Endothelial cell of umbilical vein (primary cell): Measurements from ENCODE around the gene CAT. TPM values are rescaled to one million over a fixed set of nuclear protein-coding genes. Genes with fewer than 3 reads are reported as not detected.

Experiments
- BruUV-seq: library from RNA; stranded (reverse); fragments of 400-500 nt; replicated peaks from 2 replicates; lab custom pipeline; 2021; lab: Mats Ljungman, UMichigan
- CTCF ChIA-PET: fragments of 300-600, 350-600 bp; sonication (Branson Sonifier 250); formaldehyde crosslinking; loops from one replicate; lab custom pipeline; 2021; ENCODE audit warnings: antibody characterized with exemption, inconsistent platforms; lab: Charles Lee
- POLR2A ChIA-PET: fragments of 300-600, 350-600 bp; sonication (Branson Sonifier 250); formaldehyde crosslinking; loops from one replicate; lab custom pipeline; 2021; ENCODE audit warnings: antibody characterized with exemption, inconsistent platforms; lab: Charles Lee
- DNase-seq: peaks from one replicate; pipeline ENCODE4 v3.0.0-alpha.2; 2011; ENCODE audit warnings: low read depth, low spot score
- FAIRE-seq: peaks from 2 replicates; lab custom pipeline; 2011; peaks lifted over from hg19 to GRCh38; lab: Jason Lieb, UNC
- H2AFZ ChIP-seq: 2 replicates; pipeline ENCODE4 v1.6.0; 2012; ENCODE audit warnings: low read depth, low read length, control low read depth, inconsistent platforms
- H3K27ac ChIP-seq: 2 replicates; pipeline ENCODE4 v1.5.1; 2011; ENCODE audit warnings: low read depth, mild to moderate bottlenecking, control low read depth, low read length, moderate library complexity; ENCODE audit not compliant: insufficient read depth
- H3K27me3 ChIP-seq, 2 experiments: 2 replicates each; pipeline versions ENCODE4 v1.6.0 to v1.6.1; 2011; ENCODE audit warnings: low read length in 2 of 2, mixed read lengths in 1 of 2; ENCODE audit not compliant: control insufficient read depth in 2 of 2, insufficient read depth in 2 of 2
- H3K36me3 ChIP-seq, 2 experiments: 2 replicates in 1 of 2; 3 replicates in 1 of 2; pipeline ENCODE4 v1.5.1; 2011; ENCODE audit warnings: low read length in 2 of 2, mild to moderate bottlenecking in 1 of 2, moderate library complexity in 1 of 2; ENCODE audit not compliant: control insufficient read depth in 2 of 2, insufficient read depth in 2 of 2; ENCODE audit errors: extremely low read depth in 1 of 2
- H3K4me1 ChIP-seq: 3 replicates; pipeline ENCODE4 v1.5.1; 2011; ENCODE audit warnings: mild to moderate bottlenecking, low read length; ENCODE audit not compliant: control insufficient read depth, insufficient read depth; ENCODE audit errors: extremely low read depth
- H3K4me2 ChIP-seq: 2 replicates; pipeline ENCODE4 v1.6.1; 2011; ENCODE audit warnings: low read length, control low read depth, mixed read lengths; ENCODE audit not compliant: insufficient read depth
- H3K4me3 ChIP-seq, 3 experiments: fragments of 200-600 bp in 1 of 3; sonication (generic), shearing (Covaris generic) in 1 of 3; replicated peaks in 1 of 3; 2 replicates each; pipeline ENCODE4 v1.5.1; 2011 to 2016; ENCODE audit warnings: control low read depth in 3 of 3, low read length in 3 of 3, mild to moderate bottlenecking in 2 of 3, inconsistent platforms in 1 of 3, low read depth in 1 of 3, moderate library complexity in 1 of 3; ENCODE audit not compliant: insufficient read depth in 1 of 3
- H3K79me2 ChIP-seq: 2 replicates; pipeline ENCODE4 v1.6.0; 2012; ENCODE audit warnings: low read length, inconsistent platforms; ENCODE audit not compliant: control insufficient read depth, insufficient read depth
- H3K9ac ChIP-seq: replicated peaks from 2 replicates; pipeline ENCODE3; 2011; ENCODE audit warnings: low read length, control low read depth; ENCODE audit not compliant: insufficient read depth; ENCODE audit errors: extremely low read depth
- H3K9me1 ChIP-seq: replicated peaks from 3 replicates; pipeline ENCODE4 v1.6.0; 2011; ENCODE audit warnings: mild to moderate bottlenecking, low read length; ENCODE audit not compliant: control insufficient read depth, insufficient read depth; ENCODE audit errors: extremely low read depth
- H3K9me3 ChIP-seq: replicated peaks from 2 replicates; pipeline ENCODE4 v1.5.1; 2012; ENCODE audit warnings: low read length, inconsistent platforms; ENCODE audit not compliant: control insufficient read depth, insufficient read depth
- H4K20me1 ChIP-seq: replicated peaks from 2 replicates; pipeline ENCODE3; 2011; ENCODE audit warnings: mild to moderate bottlenecking, low read length; ENCODE audit not compliant: control insufficient read depth, insufficient read depth; ENCODE audit errors: extremely low read depth
- EZH2 ChIP-seq: IDR thresholded peaks from 2 replicates; pipeline ENCODE4 v1.6.1; 2012; ENCODE audit warnings: borderline replicate concordance, low read depth, mild to moderate bottlenecking, moderate library complexity, low read length, inconsistent platforms; ENCODE audit not compliant: severe bottlenecking
- FOS ChIP-seq: IDR thresholded peaks from 2 replicates; pipeline ENCODE4 v1.6.1; 2011; ENCODE audit warnings: mild to moderate bottlenecking, low read length, moderate library complexity, borderline replicate concordance; ENCODE audit not compliant: insufficient read depth
- GATA2 ChIP-seq: IDR thresholded peaks from 2 replicates; pipeline ENCODE4 v1.7.0; 2011; ENCODE audit warnings: low read depth, mild to moderate bottlenecking, moderate library complexity, mixed read lengths, low read length; ENCODE audit not compliant: insufficient read length, insufficient read depth
- JUN ChIP-seq: IDR thresholded peaks from 2 replicates; pipeline ENCODE4 v1.6.1; 2011; ENCODE audit warnings: borderline replicate concordance, low read depth; ENCODE audit not compliant: insufficient read length, insufficient read depth
- MYC ChIP-seq: IDR thresholded peaks from one replicate; pipeline ENCODE4 v1.6.1; 2011; ENCODE audit warnings: mild to moderate bottlenecking, low read depth, low read length
- POLR2A ChIP-seq: IDR thresholded peaks from 2 replicates; pipeline ENCODE4 v1.6.1; 2012; ENCODE audit warnings: low read depth, mild to moderate bottlenecking, control low read depth, low read length
- POLR2AphosphoS5 ChIP-seq: IDR thresholded peaks from 2 replicates; pipeline ENCODE4 v1.6.1; 2012; ENCODE audit warnings: low read depth, mild to moderate bottlenecking, control low read depth, low read length, moderate library complexity; ENCODE audit not compliant: insufficient read depth
- dilution Hi-C: fragments of 300-500 bp; cut with MboI; formaldehyde crosslinking; loops from one replicate; pipeline ENCODE4 v1.15.0; 2019; ENCODE audit warnings: low sequenced_read_pairs; ENCODE audit not compliant: extremely low pct_ligation_motif_present
- intact Hi-C: fragments of 100-400 bp; cut with micrococcal nuclease; formaldehyde crosslinking; loops from one replicate; pipeline ENCODE4 v1.10.0; 2022
- polyA plus RNA-seq, 4 experiments: library from polyadenylated mRNA; depleted of rRNA in 3 of 4; stranded (reverse) in 3 of 4; unstranded in 1 of 4; fragments of >200 nt; gene quantifications; 2 replicates each; pipeline versions ENCODE4 v1.2.1 to v1.2.3, GENCODE V29; 2011 to 2012; ENCODE audit warnings: missing spikeins in 1 of 4
- total RNA-seq: library from RNA; stranded (reverse); gene quantifications from 2 replicates; pipeline ENCODE4 v1.2.3, GENCODE V29; 2021
- TF ChIP-seq, protein P1 (sequence below), 2 donors: IDR thresholded peaks; 1 replicate in 1 of 2; 2 replicates in 1 of 2; pipeline ENCODE4 v1.5.1; 2011; ENCODE audit warnings: low read length in 2 of 2, mild to moderate bottlenecking in 2 of 2, moderate library complexity in 2 of 2, control low read depth in 1 of 2, inconsistent platforms in 1 of 2, low read depth in 1 of 2; ENCODE audit not compliant: insufficient read depth in 1 of 2; ENCODE audit errors: extremely low read depth in 1 of 2
- TF ChIP-seq, protein P2 (sequence below): IDR thresholded peaks from 2 replicates; pipeline ENCODE4 v1.6.1; 2011; ENCODE audit not compliant: insufficient read depth, insufficient read length

Gene CAT
- total and polyA plus RNA-seq, 2 donors (not counting 3 experiments of a cell fraction or from before 2014, with no cell fraction given): 32.7 to 50.5 TPM

DNA sequence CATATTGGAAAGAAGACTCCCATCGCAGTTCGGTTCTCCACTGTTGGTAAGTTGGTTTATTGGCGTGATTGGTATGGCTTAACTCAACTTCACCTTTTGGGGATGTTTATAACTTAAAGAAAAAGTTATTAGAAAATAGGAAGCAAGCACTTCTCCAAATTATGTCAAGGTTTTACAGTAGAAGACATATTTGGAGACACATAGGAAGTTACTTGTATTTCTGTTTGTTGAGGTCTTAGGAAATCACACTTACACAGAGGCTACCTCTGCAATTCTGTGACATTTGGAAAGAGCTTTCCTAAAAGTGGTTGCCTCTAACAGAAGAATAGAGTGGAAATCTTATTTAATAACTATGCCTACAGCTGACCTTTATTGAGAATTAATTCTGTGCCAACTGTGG lies 12.3 kb downstream of the CAT start:
- intact Hi-C loops: no loop called here
- Histone ChIP-seq H3K27me3 (no peaks in the 10 kb centered on the region), H3K36me3 (peaks cover 8 to 10% of the 10 kb centered on the region in 2 experiments), H3K4me3 (no peak overlapping the region), H4K20me1 (no peaks in the 10 kb centered on the region), H3K27ac (no peak overlapping the region), H3K9me3 (no peaks in the 10 kb centered on the region), H3K4me1 (no peaks in the 10 kb centered on the region), H3K4me2 (no peak overlapping the region), H3K79me2 (no peaks in the 10 kb centered on the region), H3K9ac (no peak overlapping the region), H3K9me1 (no peaks in the 10 kb centered on the region), H2AFZ (no peak overlapping the region)
- dilution Hi-C loops: no loop called here
- TF ChIP-seq EZH2: no peak
- TF ChIP-seq POLR2A: no peak
- no peak for TF ChIP-seq MYC
- no peak for TF ChIP-seq JUN
- TF ChIP-seq, protein P1, sequence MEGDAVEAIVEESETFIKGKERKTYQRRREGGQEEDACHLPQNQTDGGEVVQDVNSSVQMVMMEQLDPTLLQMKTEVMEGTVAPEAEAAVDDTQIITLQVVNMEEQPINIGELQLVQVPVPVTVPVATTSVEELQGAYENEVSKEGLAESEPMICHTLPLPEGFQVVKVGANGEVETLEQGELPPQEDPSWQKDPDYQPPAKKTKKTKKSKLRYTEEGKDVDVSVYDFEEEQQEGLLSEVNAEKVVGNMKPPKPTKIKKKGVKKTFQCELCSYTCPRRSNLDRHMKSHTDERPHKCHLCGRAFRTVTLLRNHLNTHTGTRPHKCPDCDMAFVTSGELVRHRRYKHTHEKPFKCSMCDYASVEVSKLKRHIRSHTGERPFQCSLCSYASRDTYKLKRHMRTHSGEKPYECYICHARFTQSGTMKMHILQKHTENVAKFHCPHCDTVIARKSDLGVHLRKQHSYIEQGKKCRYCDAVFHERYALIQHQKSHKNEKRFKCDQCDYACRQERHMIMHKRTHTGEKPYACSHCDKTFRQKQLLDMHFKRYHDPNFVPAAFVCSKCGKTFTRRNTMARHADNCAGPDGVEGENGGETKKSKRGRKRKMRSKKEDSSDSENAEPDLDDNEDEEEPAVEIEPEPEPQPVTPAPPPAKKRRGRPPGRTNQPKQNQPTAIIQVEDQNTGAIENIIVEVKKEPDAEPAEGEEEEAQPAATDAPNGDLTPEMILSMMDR (IDR thresholded peaks at IDR 0.05; ENCODE audit: extremely low read depth in 1 of 2, insufficient read depth in 1 of 2, low read depth in 1 of 2, low read length in 2 of 2): no peak
- no peak for TF ChIP-seq FOS
- no peak for TF ChIP-seq GATA2
- TF ChIP-seq POLR2AphosphoS5: no peak
- TF ChIP-seq, protein P2, sequence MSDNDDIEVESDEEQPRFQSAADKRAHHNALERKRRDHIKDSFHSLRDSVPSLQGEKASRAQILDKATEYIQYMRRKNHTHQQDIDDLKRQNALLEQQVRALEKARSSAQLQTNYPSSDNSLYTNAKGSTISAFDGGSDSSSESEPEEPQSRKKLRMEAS: no peak
- no TSS peak for BruUV-seq
- ChIA-PET CTCF (interaction anchor here (1.9 kb wide), 1 partner anchor 18 kb away, joined by 7 read pairs; no protein-coding TSS in a partner anchor), POLR2A (no interaction called here)
- no peak for FAIRE-seq
- DNase-seq: no peak
